ENCODE data around the gene PRMT9. TPM values are rescaled to one million over a fixed set of nuclear protein-coding genes. Genes with fewer than 3 reads are reported as not detected.

The PRMT9 gene
- total and polyA plus RNA-seq, 9 of the 15 experiments (the other 6 are each of a cell fraction or from before 2014, with no cell fraction given): 3.5 to 15.6 (median 7.2) TPM

DNA sequence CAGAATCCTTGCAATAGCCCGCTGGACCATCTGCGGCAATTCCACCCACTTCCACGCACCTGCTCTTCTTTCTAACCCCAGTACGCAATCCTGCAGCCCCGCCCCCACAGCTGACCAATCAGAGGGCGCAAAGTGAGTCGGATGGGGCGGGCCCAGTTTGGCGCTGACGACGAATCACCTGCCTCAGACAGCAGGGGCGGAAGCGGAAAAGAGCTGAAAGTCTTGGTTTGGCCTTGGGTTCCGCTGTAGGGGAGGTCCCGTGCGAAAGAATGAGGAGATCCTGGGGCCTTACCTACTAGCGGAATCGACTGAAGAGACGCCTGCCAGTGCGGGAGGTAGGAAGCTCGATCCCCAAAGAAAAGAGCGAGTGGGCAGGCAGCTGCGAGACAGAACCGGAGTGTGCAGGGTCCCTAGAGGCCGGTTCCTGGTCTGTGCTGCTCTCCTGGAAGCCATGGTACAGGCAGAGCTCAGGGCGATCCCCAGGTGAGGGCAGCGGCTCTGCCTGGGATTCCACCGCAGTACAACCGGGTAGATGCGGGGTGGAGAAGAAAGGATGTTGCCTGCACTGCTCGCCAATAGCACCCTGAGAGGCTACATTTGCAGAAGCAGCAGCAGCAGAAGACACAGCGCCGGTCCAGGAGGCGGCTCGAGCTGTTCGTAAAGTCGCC lies 66.7 kb downstream of the PRMT9 start, which contains the start of gene TMEM184C (continued):
- TF ChIP-seq, protein P1, sequence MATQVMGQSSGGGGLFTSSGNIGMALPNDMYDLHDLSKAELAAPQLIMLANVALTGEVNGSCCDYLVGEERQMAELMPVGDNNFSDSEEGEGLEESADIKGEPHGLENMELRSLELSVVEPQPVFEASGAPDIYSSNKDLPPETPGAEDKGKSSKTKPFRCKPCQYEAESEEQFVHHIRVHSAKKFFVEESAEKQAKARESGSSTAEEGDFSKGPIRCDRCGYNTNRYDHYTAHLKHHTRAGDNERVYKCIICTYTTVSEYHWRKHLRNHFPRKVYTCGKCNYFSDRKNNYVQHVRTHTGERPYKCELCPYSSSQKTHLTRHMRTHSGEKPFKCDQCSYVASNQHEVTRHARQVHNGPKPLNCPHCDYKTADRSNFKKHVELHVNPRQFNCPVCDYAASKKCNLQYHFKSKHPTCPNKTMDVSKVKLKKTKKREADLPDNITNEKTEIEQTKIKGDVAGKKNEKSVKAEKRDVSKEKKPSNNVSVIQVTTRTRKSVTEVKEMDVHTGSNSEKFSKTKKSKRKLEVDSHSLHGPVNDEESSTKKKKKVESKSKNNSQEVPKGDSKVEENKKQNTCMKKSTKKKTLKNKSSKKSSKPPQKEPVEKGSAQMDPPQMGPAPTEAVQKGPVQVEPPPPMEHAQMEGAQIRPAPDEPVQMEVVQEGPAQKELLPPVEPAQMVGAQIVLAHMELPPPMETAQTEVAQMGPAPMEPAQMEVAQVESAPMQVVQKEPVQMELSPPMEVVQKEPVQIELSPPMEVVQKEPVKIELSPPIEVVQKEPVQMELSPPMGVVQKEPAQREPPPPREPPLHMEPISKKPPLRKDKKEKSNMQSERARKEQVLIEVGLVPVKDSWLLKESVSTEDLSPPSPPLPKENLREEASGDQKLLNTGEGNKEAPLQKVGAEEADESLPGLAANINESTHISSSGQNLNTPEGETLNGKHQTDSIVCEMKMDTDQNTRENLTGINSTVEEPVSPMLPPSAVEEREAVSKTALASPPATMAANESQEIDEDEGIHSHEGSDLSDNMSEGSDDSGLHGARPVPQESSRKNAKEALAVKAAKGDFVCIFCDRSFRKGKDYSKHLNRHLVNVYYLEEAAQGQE (IDR thresholded peaks at IDR 0.05; ENCODE audit: borderline replicate concordance): peak; percentile 11; the same call in 1 of the 2 replicates
- TF ChIP-seq, protein P1 (CRISPR knock-in tag; IDR thresholded peaks at IDR 0.05; ENCODE audit: low read depth): no peak
- TF ChIP-seq FOXJ2 (tag; IDR thresholded peaks at IDR 0.05) (no peak), NR3C1 (CRISPR knock-in tag; IDR thresholded peaks at IDR 0.05) (no peak), ELF4 (CRISPR knock-in tag; IDR thresholded peaks at IDR 0.05) (no peak; the same call in 1 of the 2 replicates), ELF1 (tag; IDR thresholded peaks at IDR 0.05) (peak; percentile 78), ZC3H4 (CRISPR knock-in tag; IDR thresholded peaks at IDR 0.05; ENCODE audit: borderline replicate concordance) (no peak), ASH1L (IDR thresholded peaks at IDR 0.05; ENCODE audit: borderline replicate concordance, low read depth, partially characterized antibody) (peak; percentile 73), EHMT2 (IDR thresholded peaks at IDR 0.05) (peak; percentile 65; the same call in 1 of the 2 replicates), RNF219 (CRISPR knock-in tag; IDR thresholded peaks at IDR 0.05) (no peak), C11orf30 (IDR thresholded peaks at IDR 0.05; ENCODE audit: low read depth) (peak; percentile 88), TSHZ1 (CRISPR knock-in tag; IDR thresholded peaks at IDR 0.05) (no peak)

All from K562 (cell line).